ENCODE data around the gene HAVCR2. TPM values are rescaled to one million over a fixed set of nuclear protein-coding genes. Genes with fewer than 3 reads are reported as not detected.

The HAVCR2 gene
- total and polyA plus RNA-seq, 10 donors = 7.8 to 37.8 (median 24.0) TPM

DNA sequence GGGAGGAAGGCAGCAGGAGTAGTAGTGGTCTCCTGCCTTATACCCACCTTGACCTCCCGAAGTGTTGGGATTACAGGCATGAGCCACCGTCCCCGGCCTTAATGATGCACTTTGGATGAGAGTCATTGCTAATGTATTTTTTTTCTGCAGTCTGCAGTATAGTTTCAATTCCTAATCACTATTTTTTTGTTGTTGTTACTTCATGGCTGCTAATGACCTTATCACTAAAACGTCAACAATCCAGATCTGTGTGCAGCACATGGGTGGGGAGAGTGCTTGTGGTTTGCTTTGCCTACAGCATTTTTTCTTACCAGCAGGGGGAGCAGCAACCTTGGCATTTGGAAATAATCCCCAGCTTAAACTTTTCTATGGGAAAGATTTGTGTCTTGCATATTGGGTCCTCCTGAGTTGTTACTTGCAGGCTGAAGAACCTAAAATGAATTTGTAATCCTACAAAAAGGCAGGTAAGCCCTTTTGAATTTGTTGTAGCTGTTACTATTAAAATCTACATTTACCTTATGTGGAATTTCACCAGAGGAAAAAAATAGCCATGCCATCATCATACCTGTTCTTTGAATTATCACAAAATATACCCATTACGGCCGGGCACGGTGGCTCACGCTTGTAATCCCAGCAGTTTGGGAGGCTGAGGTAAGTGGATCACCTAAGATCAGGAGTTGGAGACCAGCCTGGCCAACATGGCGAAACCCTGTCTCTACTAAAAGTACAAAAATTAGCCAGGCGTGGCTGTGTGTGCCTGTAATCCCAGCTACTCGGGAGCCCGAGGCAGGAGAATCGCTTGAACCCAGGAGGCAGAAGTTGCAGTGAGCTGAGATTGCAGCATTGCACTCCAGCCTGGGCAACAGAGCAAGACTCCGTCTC, 40.1 kb upstream of the HAVCR2 start:
- intact Hi-C loops (cut with DNase I; ENCODE audit: low total_unique reads) = no loop called here

GRCh38 chr5:157143127-157143971, 34.5 kb upstream of the HAVCR2 start:
- peak; percentile 85 for DNase-seq
- Histone ChIP-seq H3K27ac (peak overlapping the region; percentile 89 to 98 (median 95)), H3K9me3 (no peaks in the 10 kb centered on the region), H3K36me3 (peaks cover 0 to 13% (median 7%) of the 10 kb centered on the region in 6 donors), H3K4me1 (peaks cover 11 to 35% (median 21%) of the 10 kb centered on the region in 6 donors), H3K27me3 (replicated peaks in 1 of 7) (no peaks in the 10 kb centered on the region), H3K4me3 (peak overlapping the region; percentile 50 to 86 (median 73))
- TF ChIP-seq CTCF (IDR thresholded peaks at IDR 0.05 in 8 of 11, conservative IDR thresholded peaks at IDR 0.05 in 3 of 11) (no peak), POLR2A (IDR thresholded peaks at IDR 0.05) (no peak), POLR2AphosphoS5 (IDR thresholded peaks at IDR 0.05) (no peak)
- intact Hi-C loops (cut with DNase I; ENCODE audit: low total_unique reads) = no loop called here
- 4 to 24% (median 12%) methylated on average over 33 of the region's 33 CpGs for WGBS, 5 donors

More for the DNA sequence above, 40.1 kb upstream of the HAVCR2 start:
- Histone ChIP-seq H3K9me3 (no peaks in the 10 kb centered on the region), H3K36me3 (no peaks in the 10 kb centered on the region), H3K4me3 (no peak overlapping the region), H3K27me3 (replicated peaks in 1 of 7) (no peaks in the 10 kb centered on the region), H3K27ac (peak overlapping the region in 1 of 8 donors; percentile 23), H3K4me1 (peaks cover 0 to 11% (median 7%) of the 10 kb centered on the region in 6 donors)
- DNase-seq = no peak
- WGBS, 5 donors = 77 to 86% (median 83%) methylated on average over 14 of the region's 14 CpGs
- TF ChIP-seq POLR2AphosphoS5 (IDR thresholded peaks at IDR 0.05) = peak in 1 of 3 donors; percentile 56
- TF ChIP-seq POLR2A (IDR thresholded peaks at IDR 0.05) = no peak
- peak; percentile 80 to 92 (median 88) for TF ChIP-seq CTCF (IDR thresholded peaks at IDR 0.05 in 8 of 11, conservative IDR thresholded peaks at IDR 0.05 in 3 of 11)

DNA sequence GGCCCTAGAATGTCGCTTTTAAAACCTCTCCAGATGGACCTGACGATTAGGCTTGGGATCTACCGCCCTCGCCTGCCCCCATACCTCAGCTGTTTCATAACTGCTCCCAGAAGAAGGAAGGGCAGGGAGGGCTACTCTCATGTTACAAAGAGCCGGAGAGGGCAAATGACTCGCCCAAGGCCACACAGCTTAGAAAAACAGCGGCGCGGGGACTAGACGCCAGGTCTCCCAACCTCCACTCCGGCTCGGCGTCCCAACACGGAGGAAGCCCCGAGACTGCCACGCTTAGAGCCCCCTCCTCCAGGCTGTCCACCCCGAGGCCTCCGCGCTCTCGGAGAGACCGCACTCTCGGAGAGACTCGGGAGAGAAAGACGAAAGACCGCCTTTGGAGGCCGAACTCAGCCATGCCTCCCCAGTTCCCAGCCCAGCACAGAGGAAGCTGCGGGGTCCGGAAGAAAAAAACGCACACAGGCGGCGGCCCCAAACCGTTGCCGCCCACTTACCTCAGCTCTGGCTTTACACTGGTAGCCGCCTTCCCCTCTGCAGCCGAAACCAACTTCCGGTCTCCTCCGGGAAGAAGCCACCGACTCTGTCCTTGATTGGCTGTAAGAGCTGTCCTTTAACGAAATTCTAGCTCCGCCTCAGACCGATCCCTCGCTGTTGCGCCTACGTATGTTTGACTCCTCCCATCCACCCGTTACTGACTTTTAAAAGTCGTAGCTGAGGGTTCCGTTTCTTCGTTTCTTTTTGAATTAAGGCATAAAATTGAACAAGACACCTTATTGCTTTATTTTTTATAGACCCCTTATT, 33.7 kb upstream of the HAVCR2 start, which contains the start of gene MED7:
Gene MED7 (minus strand): TSS at position 549 of the 810 bp plus-strand sequence. CDS start 3,434 bp downstream, outside the sequence.
- WGBS, 5 donors = 0 to 1% (median 1%) methylated on average over 34 to 48 of the region's 48 CpGs
- DNase-seq = peak; percentile 97
- TF ChIP-seq CTCF (IDR thresholded peaks at IDR 0.05 in 8 of 11, conservative IDR thresholded peaks at IDR 0.05 in 3 of 11) (peak in 1 of 11 experiments; percentile 10), POLR2A (IDR thresholded peaks at IDR 0.05) (peak; percentile 7 to 83 (median 18)), POLR2AphosphoS5 (IDR thresholded peaks at IDR 0.05) (peak; percentile 93 to 97 (median 95))
- Histone ChIP-seq H3K4me3 (peak within 1 kb of the TSS; percentile 50 to 86 (median 73)), H3K9me3 (no peaks in the 10 kb centered on the region), H3K27me3 (replicated peaks in 1 of 7) (no peaks in the 10 kb centered on the region), H3K27ac (peak within 1 kb of the TSS; percentile 89 to 98 (median 95)), H3K36me3 (peaks cover 0 to 21% (median 15%) of the 10 kb centered on the region in 6 donors), H3K4me1 (peaks cover 11 to 33% (median 21%) of the 10 kb centered on the region in 6 donors)
- intact Hi-C loops (cut with DNase I; ENCODE audit: low total_unique reads) = no loop called here
